HG03520 (cell line): Measurements from ENCODE around the gene PDGFA.

Experiments
- ATAC-seq: cut with Tn5 transposase; IDR thresholded peaks from one replicate; pipeline ENCODE4 v1.9.1; 2021; ENCODE audit warnings: mild to moderate bottlenecking, moderate library complexity; ENCODE audit not compliant: unreplicated experiment

The PDGFA gene

DNA sequence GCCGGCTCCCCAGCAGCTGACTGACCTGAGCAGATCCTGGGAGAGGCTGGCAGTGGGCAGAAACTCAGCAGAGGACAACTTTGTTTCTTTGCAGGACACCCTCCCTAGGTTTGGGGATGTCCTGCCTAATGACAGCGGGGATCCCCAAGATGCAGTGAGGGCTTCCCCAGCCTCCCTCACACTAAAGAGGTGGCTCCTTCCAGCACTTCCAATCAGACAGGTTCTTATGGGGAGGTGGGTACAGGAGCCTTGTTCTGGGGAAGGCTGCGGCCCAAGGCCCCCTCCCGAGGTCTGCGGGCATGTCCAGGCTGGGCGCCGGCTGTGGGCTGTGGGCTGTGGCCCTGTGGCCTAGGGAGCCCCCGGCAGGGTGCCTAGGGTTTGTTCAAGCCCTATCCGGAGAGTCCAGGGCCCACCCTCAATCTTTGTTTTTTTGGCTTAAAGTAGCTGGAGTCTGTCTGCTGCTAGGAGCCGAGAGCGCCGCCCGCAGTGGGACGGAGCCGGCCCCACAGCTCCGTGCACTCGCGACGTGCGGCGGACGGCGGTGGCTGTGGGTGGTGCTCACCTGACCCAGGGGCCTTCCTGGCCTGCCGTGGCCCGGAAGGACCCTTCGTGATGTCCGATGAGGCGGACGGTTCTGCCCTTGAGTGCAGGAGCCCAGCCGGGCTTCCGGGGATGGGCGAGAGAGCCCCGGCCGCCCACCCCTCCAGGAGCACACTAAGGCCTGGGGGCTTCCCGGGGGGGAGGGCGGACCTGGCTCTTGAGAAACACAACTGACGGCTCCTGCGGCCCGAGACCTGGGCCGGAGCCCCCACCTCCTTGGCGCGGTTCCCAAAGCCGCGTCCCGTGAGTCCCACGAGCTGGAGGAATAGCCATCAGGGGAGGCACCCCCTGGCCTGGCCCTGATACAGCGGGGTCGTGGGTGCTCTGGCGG, 57.2 kb downstream of the PDGFA start:
- no peak for ATAC-seq

DNA sequence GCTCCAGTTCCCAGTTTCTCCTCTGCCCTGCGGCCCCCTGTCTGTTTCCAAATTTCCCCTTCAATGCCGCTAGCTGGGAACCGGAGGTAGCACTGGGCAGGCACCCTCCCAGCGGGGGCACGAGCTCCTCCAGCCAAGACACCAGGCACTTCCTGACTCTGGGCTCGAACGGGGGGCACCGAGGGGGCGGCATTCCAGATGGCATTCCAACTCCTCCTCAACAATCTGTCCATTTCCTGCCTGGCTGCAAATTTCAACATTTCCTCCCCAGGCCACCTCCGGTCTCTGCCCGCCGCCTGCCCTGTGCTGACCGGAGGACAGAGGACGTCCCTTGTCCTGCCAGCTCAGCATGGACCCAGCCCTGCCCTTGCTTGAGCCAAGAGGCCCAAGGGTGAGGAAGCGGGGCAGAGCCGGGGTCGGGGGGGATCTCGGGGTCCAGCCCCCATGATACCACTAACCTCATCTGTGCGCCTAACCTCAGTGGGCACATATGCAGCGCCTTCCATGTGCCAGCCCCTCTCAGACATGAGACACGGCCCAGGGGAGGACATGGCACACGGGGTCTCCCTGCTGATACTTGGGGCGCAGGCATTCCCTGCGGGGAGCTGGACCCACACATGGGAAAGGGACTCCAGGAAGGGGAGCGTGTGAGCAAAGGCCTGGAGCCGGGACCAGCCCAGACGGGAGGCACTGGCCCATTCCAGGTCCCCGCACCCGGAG, 58.0 kb downstream of the PDGFA start:
- no peak for ATAC-seq

DNA sequence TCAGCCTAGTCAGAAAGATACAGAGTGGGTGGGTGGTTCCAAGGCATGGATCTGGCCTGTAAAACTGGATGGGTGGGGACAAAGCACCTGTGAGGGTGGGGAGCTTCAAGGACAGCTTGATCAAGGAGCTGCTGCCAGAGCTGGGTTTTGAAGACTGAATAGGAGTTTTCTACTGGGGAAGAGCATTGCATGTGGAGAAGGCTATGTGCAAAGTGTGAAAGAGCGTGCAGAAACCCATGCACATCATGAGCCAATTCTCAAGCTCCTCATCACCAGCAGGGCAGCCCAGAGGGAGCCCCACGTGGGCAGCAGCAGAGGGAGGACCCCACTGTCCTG, 58.6 kb downstream of the PDGFA start:
- no peak for ATAC-seq

DNA sequence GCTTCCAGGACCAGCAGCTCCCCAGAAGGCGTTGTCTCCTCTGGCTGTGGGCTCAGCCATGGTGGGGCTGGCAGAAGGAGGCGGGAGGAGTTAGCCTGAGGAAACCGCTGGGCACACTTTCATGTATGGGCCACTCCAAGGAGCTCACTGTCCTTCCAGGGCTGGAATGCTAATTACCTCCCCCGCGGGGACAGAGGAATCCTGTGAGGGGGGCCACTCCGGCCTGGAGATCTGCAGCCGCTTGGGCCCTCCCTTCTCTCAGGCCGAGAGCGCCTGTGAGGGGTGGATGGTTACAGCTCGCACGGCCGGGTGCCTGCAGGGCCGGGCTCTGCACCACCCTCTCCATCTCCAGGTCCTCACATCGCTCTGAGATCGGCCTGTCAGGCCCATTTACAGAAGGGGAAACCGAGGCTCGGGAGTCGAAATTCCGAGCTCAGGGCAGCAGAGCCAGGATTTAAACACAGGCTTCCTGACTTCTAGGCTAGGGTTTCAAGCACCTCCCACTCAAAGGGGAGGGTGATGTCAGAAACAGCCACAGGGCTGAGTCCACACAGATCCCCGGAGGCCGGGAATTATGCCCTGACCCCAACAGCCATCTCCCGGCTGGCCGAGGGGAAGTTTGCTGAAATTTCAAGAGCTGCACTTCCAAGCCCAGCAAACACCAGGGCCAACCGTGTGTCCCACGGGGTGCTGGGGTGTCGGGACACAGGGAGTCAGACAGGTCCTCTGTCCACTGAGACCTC, 59.1 kb downstream of the PDGFA start:
- no peak for ATAC-seq

DNA sequence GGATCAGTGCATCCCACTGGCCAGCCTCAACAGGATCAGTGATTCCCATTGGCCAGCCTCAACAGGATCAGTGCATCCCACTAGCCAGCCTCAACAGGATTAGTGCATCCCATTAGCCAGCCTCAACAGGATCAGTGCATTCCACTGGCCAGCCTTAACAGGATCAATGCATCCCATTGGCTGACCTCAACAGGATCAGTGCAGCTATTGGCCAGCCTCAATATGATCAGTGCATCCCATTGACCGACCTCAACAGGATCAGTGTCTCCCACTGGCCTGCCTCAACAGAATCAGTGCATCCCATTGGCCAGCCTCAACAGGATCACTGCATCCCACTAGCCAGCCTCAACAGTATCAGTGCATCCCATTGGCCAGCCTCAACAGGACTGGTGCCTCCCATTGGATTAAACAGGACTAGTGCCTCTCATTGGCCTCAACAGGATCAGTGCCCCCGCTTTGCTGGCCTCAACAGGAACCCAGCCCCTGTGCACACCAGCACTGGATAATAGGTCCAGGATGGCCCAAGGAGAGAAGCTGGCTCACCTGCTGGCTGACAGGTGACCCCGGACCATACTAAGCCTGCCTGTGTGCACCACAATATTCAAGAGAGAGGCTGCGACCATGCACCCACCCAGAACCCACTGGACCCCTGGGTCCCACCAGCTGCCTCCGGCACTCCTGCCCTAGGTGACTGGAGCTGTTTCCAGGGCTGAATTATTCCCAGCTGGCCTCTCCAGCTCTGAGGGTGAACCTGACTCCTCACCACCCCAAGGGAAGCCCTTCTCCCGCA, 59.9 kb downstream of the PDGFA start:
- ATAC-seq: no peak

DNA sequence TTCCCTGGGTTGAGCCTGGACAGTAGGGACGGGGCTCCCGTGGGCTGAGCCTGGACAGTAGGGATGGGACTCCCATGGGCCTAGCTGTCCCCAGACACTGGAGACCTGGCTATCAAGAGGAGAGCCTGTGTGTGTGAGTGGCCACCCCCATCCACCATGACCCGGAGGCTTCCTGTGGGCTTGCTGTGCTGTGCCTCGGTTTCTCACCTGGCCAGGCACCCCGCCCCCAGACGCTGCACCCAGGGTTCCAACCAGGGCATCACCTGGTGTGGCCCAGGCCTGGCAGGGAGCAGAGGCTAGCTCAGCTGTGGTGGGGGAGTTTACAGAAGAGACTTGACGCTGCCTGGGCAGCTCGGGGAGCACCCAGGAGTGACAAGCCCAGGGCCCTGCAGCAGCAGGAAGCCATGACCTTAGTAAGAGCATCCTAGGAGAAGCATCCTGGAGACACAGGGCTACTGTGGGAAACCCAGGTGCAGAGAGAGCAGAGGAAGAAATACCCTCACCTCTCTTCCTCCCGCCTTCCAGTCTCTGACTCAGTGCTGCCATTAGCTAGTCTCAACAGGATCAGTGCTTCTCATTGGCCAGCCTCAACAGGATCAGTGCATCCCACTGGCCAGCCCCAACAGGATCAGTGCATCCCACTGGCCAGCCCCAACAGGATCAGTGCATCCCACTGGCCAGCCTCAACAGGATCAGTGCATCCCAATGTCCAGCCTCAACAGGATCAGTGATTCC, 61.0 kb downstream of the PDGFA start:
- ATAC-seq: no peak

DNA sequence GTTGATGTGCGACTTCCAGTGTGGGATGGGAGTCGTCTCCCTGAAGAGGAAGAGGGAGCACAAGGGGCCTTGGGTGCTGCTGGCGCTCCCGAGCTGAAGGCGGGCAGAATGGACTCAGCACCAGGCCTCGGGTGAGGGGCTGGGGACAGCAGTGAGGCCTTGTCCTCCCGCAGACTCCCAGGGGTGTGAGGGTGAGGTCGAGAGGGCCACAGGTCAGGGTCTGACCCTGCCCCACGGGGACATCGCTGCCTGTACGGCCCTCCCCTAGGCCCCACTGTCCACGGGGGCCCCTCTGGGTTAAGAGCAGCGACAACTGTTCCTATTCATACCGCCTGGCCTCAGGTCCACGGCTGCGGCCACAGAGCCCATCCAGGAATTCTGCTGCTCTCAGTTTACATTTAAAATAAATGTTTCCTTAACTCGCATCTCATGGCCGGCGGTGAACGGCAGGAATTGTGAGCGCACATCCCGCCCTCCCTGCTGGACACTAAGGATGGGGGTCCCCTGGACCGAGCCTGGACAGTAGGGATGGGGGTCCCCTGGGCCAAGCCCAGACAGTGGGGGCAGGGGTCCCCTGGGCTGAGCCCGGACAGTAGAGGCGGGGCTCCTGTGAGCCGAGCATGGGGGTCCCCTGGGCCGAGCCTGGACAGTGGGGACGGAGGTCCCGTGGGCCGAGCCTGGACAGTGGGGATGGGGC, 61.7 kb downstream of the PDGFA start:
- ATAC-seq: no peak

DNA sequence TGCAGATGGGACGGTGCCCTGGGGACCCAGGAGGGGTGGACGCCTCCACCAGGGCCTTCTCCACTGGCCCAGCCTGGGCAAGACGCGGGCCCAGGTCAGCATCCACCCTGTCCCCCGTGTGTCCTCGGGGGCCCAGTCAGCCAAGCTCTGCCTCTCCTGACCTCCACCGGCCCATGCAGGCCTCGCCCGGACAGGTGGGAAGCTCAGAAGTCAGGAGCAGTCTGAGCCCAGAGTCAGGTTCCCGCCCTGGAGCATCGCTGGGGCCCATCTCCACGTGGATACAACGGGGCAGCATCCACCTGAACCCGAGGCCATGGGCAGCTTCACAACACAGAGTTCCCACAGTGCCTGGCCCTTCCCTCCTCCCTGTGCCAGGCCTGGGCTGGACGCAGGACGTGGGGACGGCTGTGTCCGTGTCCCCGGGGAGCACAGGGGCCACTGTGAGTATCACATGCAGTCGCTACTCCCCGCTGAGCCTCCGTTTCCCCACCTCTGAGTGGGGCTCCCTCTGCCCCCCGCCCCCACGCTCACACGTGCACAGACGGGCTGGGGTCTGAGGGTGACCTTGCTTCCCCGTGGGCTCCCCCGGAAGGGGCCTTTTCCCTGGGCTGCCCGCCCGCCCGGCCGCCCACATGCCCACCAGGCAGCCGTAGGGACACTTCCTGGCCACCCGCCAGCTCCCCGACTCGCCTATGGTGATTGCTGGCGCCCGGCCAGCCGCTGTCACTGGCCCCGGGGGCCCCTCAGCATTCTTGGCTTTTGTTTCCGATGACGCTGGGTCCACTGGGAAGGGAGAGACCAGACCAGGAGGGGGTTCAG, 64.3 kb downstream of the PDGFA start:
- no peak for ATAC-seq

DNA sequence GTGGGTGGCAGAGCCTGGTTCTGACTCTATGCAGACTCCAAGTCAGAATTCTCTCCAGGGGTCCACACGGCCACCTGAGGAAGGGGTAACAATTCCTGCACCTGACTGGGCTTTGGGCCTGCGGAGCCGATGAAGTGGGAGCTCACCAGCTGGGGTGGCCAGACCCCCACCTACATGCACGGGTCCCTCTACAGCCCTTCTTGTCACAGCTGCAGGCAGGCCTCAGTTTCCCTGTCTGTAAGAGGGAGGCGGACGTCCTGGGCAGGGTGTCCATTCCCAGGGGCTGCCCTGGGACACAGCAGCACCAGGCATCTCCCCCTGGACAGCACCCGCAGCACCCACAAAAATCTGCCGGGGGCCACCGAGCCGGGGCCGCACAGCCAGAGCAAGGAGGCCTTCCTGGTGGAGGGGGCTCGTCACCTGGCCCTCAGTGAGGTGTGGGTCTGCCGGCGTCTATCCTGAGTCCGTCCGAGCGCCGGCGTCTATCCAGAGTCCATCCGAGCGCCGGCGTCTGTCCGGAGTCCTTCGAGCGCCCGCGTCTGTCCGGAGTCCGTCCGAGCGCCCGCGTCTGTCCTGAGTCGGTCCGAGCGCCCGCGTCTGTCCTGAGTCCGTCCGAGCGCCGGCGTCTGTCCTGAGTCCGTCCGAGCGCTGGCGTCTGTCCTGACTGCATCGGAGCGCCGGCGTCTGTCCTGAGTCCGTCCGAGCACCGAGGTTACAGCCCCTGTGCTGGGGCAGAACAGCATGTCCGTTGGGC, 65.1 kb downstream of the PDGFA start:
- ATAC-seq: no peak

DNA sequence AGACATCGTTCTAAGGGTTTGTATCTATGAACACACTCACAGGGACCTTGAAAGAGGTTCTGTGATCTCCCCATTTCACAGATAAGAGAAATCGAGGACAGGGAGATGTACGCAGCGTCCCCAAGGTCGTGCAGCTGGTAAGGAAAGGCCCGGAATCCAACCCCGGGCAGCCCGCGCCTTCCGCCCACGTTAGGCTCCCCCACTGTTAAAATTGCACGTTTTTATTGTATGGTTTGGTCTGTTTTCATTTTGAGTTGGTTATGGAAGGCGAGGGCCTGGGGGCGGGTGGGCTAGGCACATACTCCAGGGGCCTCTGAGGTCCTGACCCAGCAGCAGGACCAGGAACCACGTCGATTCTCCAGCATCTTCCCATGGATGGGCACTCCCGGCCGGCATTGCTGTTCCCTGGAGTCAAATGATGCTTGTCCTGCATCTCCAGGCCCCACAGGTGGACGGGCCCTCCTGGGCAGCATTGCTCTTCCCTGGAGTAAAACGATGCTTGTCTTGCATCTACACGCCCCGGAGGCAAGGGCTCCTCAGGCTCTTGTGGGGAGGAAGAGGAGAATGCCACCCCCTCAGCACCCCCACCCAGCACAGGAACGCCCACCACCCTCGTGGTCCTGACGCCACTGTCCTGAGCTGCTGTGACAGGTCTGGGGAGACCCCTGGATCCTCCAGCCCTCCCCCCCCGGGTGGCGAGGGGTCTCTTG, 65.9 kb downstream of the PDGFA start:
- no peak for ATAC-seq

DNA sequence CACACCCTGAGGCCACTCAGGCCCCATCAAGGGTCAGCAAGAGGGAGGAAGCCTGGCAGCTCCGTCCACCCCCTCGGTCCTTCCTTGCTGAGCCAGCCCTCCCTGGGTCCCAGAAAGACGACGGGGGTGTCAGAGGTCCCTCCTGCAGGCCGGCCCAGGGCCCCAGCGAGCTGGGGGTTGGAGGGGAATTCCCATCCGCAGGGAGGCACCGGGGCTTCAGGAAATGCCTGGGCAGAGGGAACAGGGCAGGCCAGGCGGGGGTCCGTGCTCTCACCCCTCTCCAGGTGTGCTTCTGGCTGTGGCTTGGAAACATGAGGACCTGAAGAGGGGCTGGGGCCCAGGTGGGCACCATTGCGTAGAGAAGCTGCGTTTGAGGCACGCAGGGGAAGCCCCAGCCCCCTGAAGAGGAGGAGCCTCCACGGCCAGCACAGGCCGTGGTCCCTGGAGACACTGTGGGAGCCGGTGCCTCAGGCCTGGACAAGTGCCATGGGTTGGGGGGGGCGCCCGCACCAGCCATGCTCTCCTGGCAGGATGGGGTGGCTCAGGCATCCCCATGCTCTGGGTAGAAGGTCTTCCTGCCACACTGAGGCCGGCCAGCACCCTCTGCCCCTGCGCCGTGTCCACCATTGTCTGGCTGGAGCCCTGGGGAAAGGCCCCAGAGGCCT, 66.7 kb downstream of the PDGFA start:
- no peak for ATAC-seq

DNA sequence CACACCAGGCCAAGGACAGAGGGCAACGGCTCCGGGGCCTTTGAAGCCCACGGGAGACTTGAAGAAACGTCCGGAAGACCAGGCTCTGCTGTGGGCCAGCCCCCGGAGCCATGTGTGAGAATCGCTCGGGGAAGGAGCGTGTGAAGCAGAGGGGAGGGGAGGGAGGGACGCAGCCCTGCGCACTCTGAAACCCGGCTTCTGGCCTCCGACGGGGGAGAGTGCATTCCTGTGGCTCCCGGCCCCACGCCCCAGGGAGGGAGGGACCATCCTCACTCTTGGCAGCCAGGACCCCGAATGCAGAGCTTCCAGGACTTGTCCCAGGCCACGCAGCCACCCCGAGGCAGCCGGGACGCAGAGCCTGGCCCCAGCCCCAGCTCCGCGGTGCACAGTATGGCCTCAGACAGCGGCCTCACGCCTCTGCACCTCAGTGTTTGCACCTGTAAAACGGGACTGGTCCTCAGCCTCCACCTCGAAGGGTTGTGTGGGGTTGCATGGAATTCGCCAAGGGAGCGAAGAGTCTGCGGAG, 67.4 kb downstream of the PDGFA start:
- no peak for ATAC-seq

DNA sequence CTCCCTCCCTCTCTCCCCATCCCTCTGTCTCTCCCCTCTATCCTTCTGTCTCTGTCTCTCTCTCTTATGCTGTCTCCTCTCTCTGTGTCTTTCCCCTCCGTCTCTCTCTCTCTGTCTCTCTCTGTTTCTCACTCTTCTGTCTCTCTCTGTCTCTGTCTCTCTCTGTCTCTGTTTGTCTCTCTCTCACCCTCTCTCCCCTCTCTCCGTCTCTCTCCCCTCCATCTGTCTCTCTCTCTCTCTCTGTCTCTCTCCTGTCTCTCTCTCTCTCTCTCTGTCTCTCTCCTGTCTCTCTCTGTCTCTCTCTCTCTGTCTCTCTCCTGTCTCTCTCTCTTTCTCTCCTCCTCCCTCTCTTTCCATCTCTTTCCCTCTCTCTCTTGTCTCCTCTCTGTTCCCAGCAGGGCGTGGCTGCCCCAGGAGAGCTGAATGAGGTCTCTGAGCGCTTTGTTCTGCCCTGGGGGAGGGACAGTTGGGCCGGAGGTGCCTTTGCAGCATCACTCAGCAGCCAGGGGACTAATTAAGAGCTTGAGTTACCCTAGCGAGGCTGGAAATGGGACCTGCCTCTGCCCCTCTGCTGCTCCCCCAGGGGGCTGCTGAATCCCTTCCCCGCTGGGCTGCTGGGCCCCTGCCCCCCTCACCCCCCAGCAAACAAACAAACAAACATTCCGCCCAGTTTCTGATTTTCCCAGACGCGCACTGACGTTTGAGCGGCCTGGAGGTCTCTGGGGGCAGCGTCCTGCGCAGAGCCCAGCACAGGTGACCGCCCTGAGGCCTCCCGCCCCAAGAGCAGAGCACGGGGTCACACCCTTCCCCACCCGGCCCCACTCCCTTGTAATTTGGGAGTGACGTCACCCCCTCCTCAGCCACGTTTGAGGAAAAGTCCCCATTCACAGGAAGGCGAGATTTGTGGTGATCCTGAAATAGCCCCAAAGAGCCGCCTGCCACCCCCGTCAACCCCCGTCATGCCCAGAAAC, 68.1 kb downstream of the PDGFA start:
- no peak for ATAC-seq

DNA sequence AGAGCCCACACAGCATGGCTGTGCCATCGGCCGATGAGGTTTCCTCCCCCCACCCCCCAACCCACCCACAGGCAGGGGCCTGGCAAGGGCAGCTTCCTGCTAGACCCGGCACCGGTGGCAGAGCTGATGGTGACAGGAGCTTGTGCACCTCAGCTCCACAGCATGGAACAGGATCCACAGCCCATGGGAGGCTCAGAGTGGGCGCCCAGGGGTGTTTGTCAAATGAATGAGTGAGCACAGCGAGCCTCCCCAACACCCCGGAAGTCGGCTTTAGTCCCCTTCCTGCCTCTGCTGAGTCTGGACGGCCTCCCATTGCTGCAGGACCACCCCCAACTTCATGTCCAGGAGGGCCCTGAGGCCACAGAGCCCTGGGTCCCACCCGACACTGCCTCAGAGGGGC, 68.9 kb downstream of the PDGFA start:
- ATAC-seq: no peak

DNA sequence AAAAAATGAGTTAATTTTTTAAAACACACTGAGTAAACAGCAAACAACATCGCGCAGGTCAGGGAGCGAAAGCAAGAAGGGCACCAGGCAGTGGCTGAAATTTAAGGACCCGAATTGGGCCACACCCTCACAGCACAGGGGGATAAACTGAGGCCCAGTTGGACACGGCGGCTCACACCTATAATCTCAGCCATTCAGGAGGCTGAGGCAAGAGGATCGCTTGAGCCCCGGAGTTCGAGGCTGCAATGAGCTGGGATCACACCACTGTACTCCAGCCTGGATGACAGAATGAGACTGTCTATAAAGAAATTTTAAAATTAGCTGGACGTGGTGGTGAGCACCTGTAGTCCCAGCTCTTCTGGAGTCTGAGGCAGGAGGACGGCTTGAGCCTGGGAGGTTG, 69.6 kb downstream of the PDGFA start:
- ATAC-seq: no peak
